Hepatocyte (in vitro differentiated cells): Measurements from ENCODE around the gene OR52A5.

Experiments
- EZH2 ChIP-seq: fragments of 200-600 bp; sonication (generic); IDR thresholded peaks from 2 replicates; pipeline ENCODE4 v1.6.1; 2016; ENCODE audit warnings: antibody characterized with exemption, mild to moderate bottlenecking, borderline replicate concordance
- TF ChIP-seq, protein P1 (sequence below): fragments of 200-600 bp; sonication (generic); IDR thresholded peaks from 2 replicates; pipeline ENCODE4 v1.5.1; 2016; ENCODE audit warnings: antibody characterized with exemption, mild to moderate bottlenecking; ENCODE audit not compliant: poor library complexity

DNA sequence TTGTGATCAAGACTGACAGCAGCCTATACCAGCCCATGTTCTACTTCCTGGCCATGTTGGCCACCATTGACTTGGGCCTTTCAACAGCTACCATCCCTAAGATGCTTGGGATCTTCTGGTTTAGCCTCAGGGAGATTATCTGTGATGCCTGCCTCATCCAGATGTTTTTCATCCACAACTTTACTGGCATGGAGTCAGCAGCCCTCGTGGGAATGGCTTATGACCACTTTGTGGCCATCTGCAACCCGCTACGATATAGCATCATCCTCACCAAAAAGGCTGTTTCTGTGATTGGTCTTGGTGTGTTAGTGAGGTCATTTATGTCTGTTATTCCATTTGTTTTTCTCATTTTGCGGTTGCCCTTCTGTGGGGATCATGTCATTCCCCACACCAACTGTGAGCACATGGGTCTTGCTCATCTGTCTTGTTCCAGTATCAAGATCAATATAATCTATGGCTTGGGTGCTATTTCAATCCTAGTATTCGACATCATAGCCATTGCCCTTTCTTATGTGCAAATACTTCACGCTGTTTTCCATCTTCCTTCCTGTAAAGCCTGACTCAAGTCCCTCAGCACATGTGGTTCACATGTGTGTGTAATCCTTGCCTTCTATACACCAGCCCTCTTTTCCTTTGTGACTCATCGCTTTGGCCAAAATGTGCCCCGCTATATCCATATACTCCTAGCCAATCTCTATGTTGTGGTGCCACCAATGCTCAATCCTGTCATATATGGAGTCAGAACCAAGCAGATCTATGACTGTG, 45.2 kb downstream of the OR52A5 start:
- TF ChIP-seq, protein P1, sequence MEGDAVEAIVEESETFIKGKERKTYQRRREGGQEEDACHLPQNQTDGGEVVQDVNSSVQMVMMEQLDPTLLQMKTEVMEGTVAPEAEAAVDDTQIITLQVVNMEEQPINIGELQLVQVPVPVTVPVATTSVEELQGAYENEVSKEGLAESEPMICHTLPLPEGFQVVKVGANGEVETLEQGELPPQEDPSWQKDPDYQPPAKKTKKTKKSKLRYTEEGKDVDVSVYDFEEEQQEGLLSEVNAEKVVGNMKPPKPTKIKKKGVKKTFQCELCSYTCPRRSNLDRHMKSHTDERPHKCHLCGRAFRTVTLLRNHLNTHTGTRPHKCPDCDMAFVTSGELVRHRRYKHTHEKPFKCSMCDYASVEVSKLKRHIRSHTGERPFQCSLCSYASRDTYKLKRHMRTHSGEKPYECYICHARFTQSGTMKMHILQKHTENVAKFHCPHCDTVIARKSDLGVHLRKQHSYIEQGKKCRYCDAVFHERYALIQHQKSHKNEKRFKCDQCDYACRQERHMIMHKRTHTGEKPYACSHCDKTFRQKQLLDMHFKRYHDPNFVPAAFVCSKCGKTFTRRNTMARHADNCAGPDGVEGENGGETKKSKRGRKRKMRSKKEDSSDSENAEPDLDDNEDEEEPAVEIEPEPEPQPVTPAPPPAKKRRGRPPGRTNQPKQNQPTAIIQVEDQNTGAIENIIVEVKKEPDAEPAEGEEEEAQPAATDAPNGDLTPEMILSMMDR = no peak
- no peak for TF ChIP-seq EZH2
